Astrocyte of the cerebellum (primary cell): ENCODE data around the gene NTM.

Source experiments
- DNase-seq: peaks from one replicate; pipeline ENCODE4 v3.0.0-alpha.2; 2011; ENCODE audit warnings: low read depth
- H3K4me3 ChIP-seq: 2 replicates; pipeline ENCODE4 v1.5.1; 2011; ENCODE audit warnings: mild to moderate bottlenecking, low read depth, low read length, moderate library complexity
- CTCF ChIP-seq: IDR thresholded peaks from 2 replicates; pipeline ENCODE4 v1.5.1; 2012; ENCODE audit warnings: low read length, low read depth, moderate library complexity, mild to moderate bottlenecking; ENCODE audit errors: missing control alignments
- in situ Hi-C: cut with HindIII; loops from 2 replicates; pipeline ENCODE4 v1.10.0; 2017; ENCODE audit warnings: low sequenced_read_pairs

Gene NTM

GRCh38 chr11:132131047-132131446 lies 760.6 kb downstream of the NTM start:
- TF ChIP-seq CTCF: no peak
- no peak for DNase-seq
- H3K4me3 ChIP-seq: no peak overlapping the region
- in situ Hi-C loops: no loop called here

GRCh38 chr11:132131961-132132360 lies 761.5 kb downstream of the NTM start:
- DNase-seq: no peak
- in situ Hi-C loops: no loop called here
- no peak overlapping the region for H3K4me3 ChIP-seq
- TF ChIP-seq CTCF: no peak

- in situ Hi-C loops: no loop called here
- no peak overlapping the region for H3K4me3 ChIP-seq
- no peak for TF ChIP-seq CTCF
- no peak for DNase-seq
Observed at GRCh38 chr11:132134322-132134721, 763.9 kb downstream of the NTM start.

- in situ Hi-C loops: no loop called here
- DNase-seq: no peak
Observed at GRCh38 chr11:132137289-132137980, 767.0 kb downstream of the NTM start.

GRCh38 chr11:132137981-132138313 lies 767.5 kb downstream of the NTM start:
- in situ Hi-C loops: no loop called here
- no peak for DNase-seq
- no peak overlapping the region for H3K4me3 ChIP-seq
- no peak for TF ChIP-seq CTCF

More at GRCh38 chr11:132137289-132137980, 767.0 kb downstream of the NTM start:
- TF ChIP-seq CTCF: no peak
- no peak overlapping the region for H3K4me3 ChIP-seq

- in situ Hi-C loops: no loop called here
- no peak overlapping the region for H3K4me3 ChIP-seq
- DNase-seq: no peak
- no peak for TF ChIP-seq CTCF
Observed at GRCh38 chr11:132139181-132139580, 768.8 kb downstream of the NTM start.
